GM18498 (cell line): ENCODE results near the gene NACC2.
"Not testable (repeated sequence)": the region's sequence is repeated elsewhere in the genome, so short reads cannot be mapped to it uniquely, and the experiment has no call there.

Experiments used
- ATAC-seq: cut with Tn5 transposase; IDR thresholded peaks from one replicate; pipeline ENCODE4 v1.9.1; 2021; ENCODE audit warnings: mild to moderate bottlenecking, moderate library complexity; ENCODE audit not compliant: unreplicated experiment

Gene NACC2

GRCh38 chr9:136110082-136111061 lies 15.3 kb upstream of the NACC2 start:
- ATAC-seq = no peak

GRCh38 chr9:136109351-136110081 lies 14.4 kb upstream of the NACC2 start:
- peak; percentile 85 for ATAC-seq

- no peak for ATAC-seq
Measured at GRCh38 chr9:136108648-136109266, 13.7 kb upstream of the NACC2 start.

- ATAC-seq = no peak
Measured at GRCh38 chr9:136107953-136108647, 13.0 kb upstream of the NACC2 start.

- ATAC-seq = no peak
Measured at GRCh38 chr9:136107155-136107952, 12.3 kb upstream of the NACC2 start.

- no peak for ATAC-seq
Measured at GRCh38 chr9:136105398-136106135, 10.5 kb upstream of the NACC2 start.

- no peak for ATAC-seq
Measured at GRCh38 chr9:136104916-136105315, 9.8 kb upstream of the NACC2 start.

- ATAC-seq = no peak
Measured at GRCh38 chr9:136104488-136104800, 9.4 kb upstream of the NACC2 start.

GRCh38 chr9:136103651-136104487 lies 8.8 kb upstream of the NACC2 start:
- ATAC-seq = no peak

GRCh38 chr9:136101615-136102074 lies 6.6 kb upstream of the NACC2 start:
- not testable (repeated sequence) for ATAC-seq

- ATAC-seq = no peak
Measured at GRCh38 chr9:136100700-136101614, 5.9 kb upstream of the NACC2 start.

GRCh38 chr9:136099542-136099941 lies 4.5 kb upstream of the NACC2 start:
- no peak for ATAC-seq

- no peak for ATAC-seq
Measured at GRCh38 chr9:136098844-136099243, 3.8 kb upstream of the NACC2 start.

GRCh38 chr9:136098210-136098609 lies 3.1 kb upstream of the NACC2 start:
- no peak for ATAC-seq

GRCh38 chr9:136096505-136097001 lies 1.5 kb upstream of the NACC2 start:
- ATAC-seq = no peak

GRCh38 chr9:136093995-136094881 lies 851 bp downstream of the NACC2 start:
- ATAC-seq = no peak
